K562 (cell line): ENCODE data around the gene PNPLA2. TPM values are rescaled to one million over a fixed set of nuclear protein-coding genes. Genes with fewer than 3 reads are reported as not detected.
A peak's percentile ranks its signal among the peaks of the same experiment; 100 is the strongest.

Source experiments
- BHLHE40 ChIP-seq: IDR thresholded peaks from 2 replicates; pipeline ENCODE4 v1.6.1; 2011; ENCODE audit warnings: low read length, improper control_type of control experiment
- CC2D1A ChIP-seq: fragments of 450-650 bp; IDR thresholded peaks from 2 replicates; pipeline ENCODE4 v1.6.1; 2017; ENCODE audit warnings: mild to moderate bottlenecking
- CREM ChIP-seq: IDR thresholded peaks from 2 replicates; pipeline ENCODE4 v1.6.1; 2014; ENCODE audit warnings: antibody characterized with exemption, low read depth
- EP300 ChIP-seq: IDR thresholded peaks from 2 replicates; pipeline ENCODE4 v1.6.1; 2012; ENCODE audit warnings: low read length, improper control_type of control experiment
- FOXA1 ChIP-seq: fragments of 450-650 bp; IDR thresholded peaks from 2 replicates; pipeline ENCODE4 v1.6.1; 2016; ENCODE audit warnings: mild to moderate bottlenecking, borderline replicate concordance
- MCM7 ChIP-seq, 2 experiments: fragments of 450-650 bp; IDR thresholded peaks; 2 replicates each; pipeline ENCODE4 v1.6.1; 2016 to 2018
- MTA1 ChIP-seq: fragments of 450-650 bp; IDR thresholded peaks from 2 replicates; pipeline ENCODE4 v1.6.1; 2017; ENCODE audit warnings: borderline replicate concordance
- PHF8 ChIP-seq: fragments of 200-600 bp; sonication (generic); IDR thresholded peaks from 2 replicates; pipeline ENCODE4 v1.6.1; 2012; ENCODE audit warnings: mixed run types, mild to moderate bottlenecking, inconsistent platforms, low read length, moderate library complexity, borderline replicate concordance
- PURB ChIP-seq: sonication (generic); formaldehyde crosslinking; IDR thresholded peaks from 2 replicates; pipeline ENCODE4 v1.9.0; 2021; ENCODE audit warnings: low read depth, mild to moderate bottlenecking, missing genetic modification reagents
- RFX1 ChIP-seq: fragments of 450-650 bp; IDR thresholded peaks from 2 replicates; pipeline ENCODE4 v1.6.1; 2016; ENCODE audit warnings: mild to moderate bottlenecking, moderate library complexity
- RFX5 ChIP-seq: IDR thresholded peaks from 2 replicates; pipeline ENCODE4 v1.6.1; 2011; ENCODE audit warnings: low read depth, mild to moderate bottlenecking, improper control_type of control experiment, low read length
- SMAD1 ChIP-seq: fragments of 150-350 bp; IDR thresholded peaks from 2 replicates; pipeline ENCODE4 v1.6.1; 2014; ENCODE audit warnings: low read length, low read depth; ENCODE audit not compliant: partially characterized antibody
- TCF7L2 ChIP-seq: fragments of 150-350 bp; IDR thresholded peaks from 2 replicates; pipeline ENCODE4 v1.6.1; 2016; ENCODE audit warnings: low read depth, mild to moderate bottlenecking, low read length, moderate library complexity
- ZNF263 ChIP-seq: sonication (generic); formaldehyde crosslinking; IDR thresholded peaks from 2 replicates; pipeline ENCODE4 v1.8.0; 2022; ENCODE audit warnings: mild to moderate bottlenecking, missing genetic modification reagents, borderline replicate concordance
- ZNF408 ChIP-seq: fragments of 250-450 bp; sonication (Bioruptor Pico); IDR thresholded peaks from 2 replicates; pipeline ENCODE4 v1.4.0; 2020; ENCODE audit warnings: low read depth, mild to moderate bottlenecking, moderate library complexity
- ZNF586 ChIP-seq: fragments of 450-650 bp; formaldehyde crosslinking; conservative IDR thresholded peaks from 2 replicates; pipeline ENCODE4 v1.4.0; 2020; ENCODE audit warnings: mild to moderate bottlenecking, moderate library complexity
- polyA plus RNA-seq, 8 experiments: library from polyadenylated mRNA; depleted of rRNA in 4 of 8; stranded (reverse) in 5 of 8; unstranded in 3 of 8; fragments of >200 nt; fragmentation: Nextera tagmentation in 2 of 8; fragmentation: Illumina TruSeq in 1 of 8; extraction: Ambion mirVana in 2 of 8; extraction: Trizol in 1 of 8; gene quantifications; 2 replicates each; pipeline versions ENCODE4 v1.2.1 to v1.2.3, GENCODE V29; 2011 to 2014; ENCODE audit warnings: inconsistent platforms in 1 of 8, missing spikeins in 1 of 8
- total RNA-seq, 7 experiments: library from RNA; depleted of rRNA in 6 of 7; stranded (reverse); fragments of >200 nt in 6 of 7; fragmentation: Illumina TruSeq in 2 of 7; extraction: Trizol in 2 of 7; gene quantifications; 2 replicates each; pipeline versions ENCODE4 v1.2.1 to v1.2.3, GENCODE V29; 2011 to 2021; ENCODE audit warnings: low replicate concordance in 1 of 7
- TF ChIP-seq, protein P1 (sequence below): fragments of 450-650 bp; IDR thresholded peaks from 2 replicates; pipeline ENCODE4 v1.6.1; 2016; ENCODE audit warnings: low read depth
- TF ChIP-seq, protein P2 (sequence below), 2 experiments: IDR thresholded peaks; 2 replicates each; pipeline ENCODE4 v1.6.1; 2011; ENCODE audit warnings: borderline replicate concordance in 1 of 2, control low read depth in 1 of 2, low read depth in 1 of 2, low read length in 1 of 2, mild to moderate bottlenecking in 1 of 2, mixed read lengths in 1 of 2, moderate library complexity in 1 of 2; ENCODE audit not compliant: insufficient read depth in 1 of 2, insufficient read length in 1 of 2, poor library complexity in 1 of 2, severe bottlenecking in 1 of 2; ENCODE audit errors: extremely low read depth in 1 of 2

PNPLA2 gene
- total and polyA plus RNA-seq, 9 of the 15 experiments (the other 6 are each of a cell fraction or from before 2014, with no cell fraction given): 0.39 to 87.1 (median 8.4) TPM

DNA sequence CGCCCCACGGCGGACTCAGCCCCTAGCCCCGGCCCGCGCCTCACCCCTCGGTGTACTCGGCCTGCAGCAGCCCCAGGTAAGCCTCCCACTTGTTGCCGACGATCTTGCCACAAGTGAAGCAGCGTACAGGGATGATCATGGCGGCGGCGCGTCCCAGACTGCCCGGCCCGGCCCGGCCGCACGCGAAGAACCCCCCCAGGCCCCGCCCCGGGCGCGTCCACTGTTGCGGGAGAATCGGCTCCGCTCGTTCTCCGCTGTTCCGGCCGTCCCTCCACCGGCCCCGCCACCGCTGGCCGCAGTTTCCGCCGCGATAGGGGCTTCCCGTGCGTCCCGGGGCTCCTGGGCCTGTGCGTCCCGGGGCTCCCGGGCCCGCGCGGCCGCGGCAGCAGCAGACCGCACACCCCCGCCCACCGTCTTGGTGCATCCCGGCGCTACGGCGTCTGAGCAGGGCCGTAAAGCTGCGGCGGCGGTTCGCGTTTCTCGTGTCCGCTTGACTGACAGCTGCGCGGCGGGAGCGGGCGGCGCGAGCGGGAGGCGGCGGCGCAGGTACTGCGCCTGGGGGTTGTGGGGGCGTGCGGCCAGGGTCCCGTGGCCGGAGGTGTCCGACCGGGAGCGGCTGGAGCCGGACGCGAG lies 23.8 kb downstream of the PNPLA2 start, which contains the start of the genes POLR2L and TSPAN4 (continued):
- TF ChIP-seq SMAD1 (peak; percentile 33), CC2D1A (no peak), CREM (peak; percentile 83), RFX1 (no peak), ZNF408 (no peak), PURB (CRISPR knock-in tag) (no peak), BHLHE40 (peak; percentile 84), RFX5 (no peak), PHF8 (peak; percentile 87; the same call in 1 of the 2 replicates), FOXA1 (no peak), ZNF263 (CRISPR knock-in tag) (no peak; the same call in 1 of the 2 replicates), EP300 (no peak), MTA1 (no peak), TCF7L2 (peak; percentile 89), ZNF586 (CRISPR knock-in tag) (no peak), MCM7 (IDR thresholded peaks at IDR 0.05) (no peak)
- TF ChIP-seq, protein P1, sequence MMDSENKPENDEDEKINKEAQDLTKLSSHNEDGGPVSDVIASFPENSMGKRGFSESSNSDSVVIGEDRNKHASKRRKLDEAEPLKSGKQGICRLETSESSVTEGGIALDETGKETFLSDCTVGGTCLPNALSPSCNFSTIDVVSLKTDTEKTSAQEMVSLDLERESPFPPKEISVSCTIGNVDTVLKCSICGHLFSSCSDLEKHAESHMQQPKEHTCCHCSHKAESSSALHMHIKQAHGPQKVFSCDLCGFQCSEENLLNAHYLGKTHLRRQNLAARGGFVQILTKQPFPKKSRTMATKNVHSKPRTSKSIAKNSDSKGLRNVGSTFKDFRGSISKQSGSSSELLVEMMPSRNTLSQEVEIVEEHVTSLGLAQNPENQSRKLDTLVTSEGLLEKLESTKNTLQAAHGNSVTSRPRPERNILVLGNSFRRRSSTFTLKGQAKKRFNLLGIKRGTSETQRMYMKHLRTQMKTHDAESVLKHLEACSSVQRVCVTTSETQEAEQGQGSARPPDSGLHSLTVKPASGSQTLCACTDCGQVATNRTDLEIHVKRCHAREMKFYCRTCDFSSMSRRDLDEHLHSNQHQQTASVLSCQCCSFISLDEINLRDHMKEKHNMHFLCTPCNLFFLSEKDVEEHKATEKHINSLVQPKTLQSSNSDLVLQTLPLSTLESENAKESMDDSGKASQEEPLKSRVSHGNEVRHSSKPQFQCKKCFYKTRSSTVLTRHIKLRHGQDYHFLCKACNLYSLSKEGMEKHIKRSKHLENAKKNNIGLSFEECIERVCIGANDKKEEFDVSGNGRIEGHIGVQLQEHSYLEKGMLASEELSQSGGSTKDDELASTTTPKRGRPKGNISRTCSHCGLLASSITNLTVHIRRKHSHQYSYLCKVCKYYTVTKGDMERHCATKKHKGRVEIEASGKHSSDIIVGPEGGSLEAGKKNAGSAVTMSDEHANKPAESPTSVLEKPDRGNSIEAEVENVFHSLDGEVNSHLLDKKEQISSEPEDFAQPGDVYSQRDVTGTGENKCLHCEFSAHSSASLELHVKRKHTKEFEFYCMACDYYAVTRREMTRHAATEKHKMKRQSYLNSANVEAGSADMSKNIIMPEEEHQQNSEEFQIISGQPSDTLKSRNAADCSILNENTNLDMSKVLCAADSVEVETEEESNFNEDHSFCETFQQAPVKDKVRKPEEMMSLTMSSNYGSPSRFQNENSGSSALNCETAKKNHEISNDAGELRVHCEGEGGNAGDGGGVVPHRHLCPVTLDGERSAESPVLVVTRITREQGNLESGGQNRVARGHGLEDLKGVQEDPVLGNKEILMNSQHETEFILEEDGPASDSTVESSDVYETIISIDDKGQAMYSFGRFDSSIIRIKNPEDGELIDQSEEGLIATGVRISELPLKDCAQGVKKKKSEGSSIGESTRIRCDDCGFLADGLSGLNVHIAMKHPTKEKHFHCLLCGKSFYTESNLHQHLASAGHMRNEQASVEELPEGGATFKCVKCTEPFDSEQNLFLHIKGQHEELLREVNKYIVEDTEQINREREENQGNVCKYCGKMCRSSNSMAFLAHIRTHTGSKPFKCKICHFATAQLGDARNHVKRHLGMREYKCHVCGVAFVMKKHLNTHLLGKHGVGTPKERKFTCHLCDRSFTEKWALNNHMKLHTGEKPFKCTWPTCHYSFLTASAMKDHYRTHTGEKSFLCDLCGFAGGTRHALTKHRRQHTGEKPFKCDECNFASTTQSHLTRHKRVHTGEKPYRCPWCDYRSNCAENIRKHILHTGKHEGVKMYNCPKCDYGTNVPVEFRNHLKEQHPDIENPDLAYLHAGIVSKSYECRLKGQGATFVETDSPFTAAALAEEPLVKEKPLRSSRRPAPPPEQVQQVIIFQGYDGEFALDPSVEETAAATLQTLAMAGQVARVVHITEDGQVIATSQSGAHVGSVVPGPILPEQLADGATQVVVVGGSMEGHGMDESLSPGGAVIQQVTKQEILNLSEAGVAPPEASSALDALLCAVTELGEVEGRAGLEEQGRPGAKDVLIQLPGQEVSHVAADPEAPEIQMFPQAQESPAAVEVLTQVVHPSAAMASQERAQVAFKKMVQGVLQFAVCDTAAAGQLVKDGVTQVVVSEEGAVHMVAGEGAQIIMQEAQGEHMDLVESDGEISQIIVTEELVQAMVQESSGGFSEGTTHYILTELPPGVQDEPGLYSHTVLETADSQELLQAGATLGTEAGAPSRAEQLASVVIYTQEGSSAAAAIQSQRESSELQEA: peak; percentile 93
- TF ChIP-seq, protein P2, sequence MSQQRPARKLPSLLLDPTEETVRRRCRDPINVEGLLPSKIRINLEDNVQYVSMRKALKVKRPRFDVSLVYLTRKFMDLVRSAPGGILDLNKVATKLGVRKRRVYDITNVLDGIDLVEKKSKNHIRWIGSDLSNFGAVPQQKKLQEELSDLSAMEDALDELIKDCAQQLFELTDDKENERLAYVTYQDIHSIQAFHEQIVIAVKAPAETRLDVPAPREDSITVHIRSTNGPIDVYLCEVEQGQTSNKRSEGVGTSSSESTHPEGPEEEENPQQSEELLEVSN (IDR thresholded peaks at IDR 0.05; ENCODE audit: borderline replicate concordance in 1 of 2, extremely low read depth in 1 of 2, insufficient read depth in 1 of 2, insufficient read length in 1 of 2, low read depth in 1 of 2, low read length in 1 of 2, poor library complexity in 1 of 2, severe bottlenecking in 1 of 2): peak; percentile 39 to 82
